ENCODE results near the gene TTC9C. TPM values are rescaled to one million over a fixed set of nuclear protein-coding genes. Genes with fewer than 3 reads are reported as not detected.

Gene TTC9C
- polyA plus RNA-seq, 4 donors, result 13.5 to 36.9 (median 31.4) TPM

DNA sequence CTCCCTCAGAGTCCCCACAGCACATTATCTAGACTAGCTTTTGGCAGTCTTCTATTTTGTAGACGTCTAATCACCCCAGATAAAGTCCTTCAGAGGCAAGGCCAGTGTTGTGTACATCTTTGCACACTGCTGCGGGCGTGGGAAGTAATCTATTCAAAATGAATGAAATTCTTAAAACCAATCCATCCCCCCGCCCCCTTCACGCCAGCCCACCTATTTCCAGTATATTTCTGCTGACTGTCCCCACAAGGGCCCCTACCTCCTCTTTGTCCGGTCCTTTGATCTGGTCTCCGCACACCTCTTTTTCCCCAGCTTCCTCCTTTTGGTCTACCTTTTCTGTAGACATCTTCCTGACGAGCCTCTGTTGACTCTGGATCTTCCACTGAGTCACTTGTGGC lies 21.4 kb upstream of the TTC9C start:
- Histone ChIP-seq H3K27me3 (ENCODE audit: control insufficient read depth in 3 of 3, insufficient read depth in 3 of 3, low read length in 3 of 3) (no peaks in the 10 kb centered on the region), H3K9me3 (ENCODE audit: control insufficient read depth in 2 of 2, insufficient read depth in 1 of 2, low read depth in 1 of 2, low read length in 1 of 2) (no peaks in the 10 kb centered on the region), H3K4me3 (ENCODE audit: low read depth in 1 of 3, low read length in 3 of 3) (peak overlapping the region in 1 of 3 donors; percentile 82), H3K36me3 (ENCODE audit: control insufficient read depth in 3 of 3, insufficient read depth in 2 of 3, low read depth in 1 of 3, low read length in 3 of 3) (peaks cover 0 to 46% (median 0%) of the 10 kb centered on the region in 3 donors), H3K27ac (ENCODE audit: low read depth in 1 of 3, low read length in 2 of 3) (peak overlapping the region in 2 of 3 donors; percentile 72 to 83), H3K4me1 (ENCODE audit: control insufficient read depth in 3 of 3, insufficient read depth in 2 of 3, low read depth in 1 of 3, low read length in 2 of 3) (peaks cover 6 to 48% (median 10%) of the 10 kb centered on the region in 3 donors)
- DNase-seq (no peak), FAIRE-seq (no peak)
- 77 to 84% (median 80%) methylated on average over 8 of the region's 8 CpGs for WGBS, 3 donors

DNA sequence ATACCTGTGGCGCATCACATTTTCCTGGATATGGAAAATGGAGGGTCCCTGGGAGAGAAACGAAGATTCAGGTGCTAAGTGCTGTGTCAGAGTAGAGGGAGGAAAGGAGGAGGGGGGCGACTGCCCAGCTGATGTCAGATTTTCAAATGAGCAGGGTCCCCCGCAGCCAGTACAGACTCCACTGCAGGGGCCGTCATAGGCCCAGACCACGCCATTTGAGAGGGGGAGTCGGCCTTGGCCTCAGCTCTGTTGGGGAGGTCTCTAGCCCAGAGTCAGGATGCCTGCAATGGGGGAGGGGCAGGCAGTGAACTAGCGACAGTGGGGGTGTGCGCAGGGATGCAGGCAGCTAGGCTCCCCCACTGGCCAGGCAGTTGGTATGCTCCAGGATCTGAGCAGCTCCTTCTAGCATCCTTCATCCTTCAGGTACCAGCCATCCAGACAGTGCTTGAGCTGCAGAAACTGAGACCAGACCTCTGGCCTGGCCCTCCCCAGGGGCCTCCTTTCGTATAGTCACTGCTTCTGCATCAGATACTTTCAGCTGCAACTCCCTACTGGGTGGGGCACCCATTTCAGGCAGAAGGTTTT lies 20.9 kb upstream of the TTC9C start, which contains the start of the genes BSCL2 and GNG3:
TSS of gene BSCL2 (minus strand) at position 148 of the 585 bp plus-strand sequence. CDS start 229 bp downstream, outside the sequence.
TSS of gene GNG3 (plus strand) at position 400 of the 585 bp plus-strand sequence. CDS start 620 bp downstream, outside the sequence.
- 81 to 86% (median 83%) methylated on average over 10 of the region's 10 CpGs for WGBS, 3 donors
- Histone ChIP-seq H3K36me3 (ENCODE audit: control insufficient read depth in 3 of 3, insufficient read depth in 2 of 3, low read depth in 1 of 3, low read length in 3 of 3) (peaks cover 0 to 46% (median 0%) of the 10 kb centered on the region in 3 donors), H3K4me1 (ENCODE audit: control insufficient read depth in 3 of 3, insufficient read depth in 2 of 3, low read depth in 1 of 3, low read length in 2 of 3) (peaks cover 6 to 53% (median 10%) of the 10 kb centered on the region in 3 donors), H3K27ac (ENCODE audit: low read depth in 1 of 3, low read length in 2 of 3) (peak within 1 kb of the TSS; percentile 20 to 98 (median 78)), H3K4me3 (ENCODE audit: low read depth in 1 of 3, low read length in 3 of 3) (peak within 1 kb of the TSS in 2 of 3 donors; percentile 44 to 82), H3K9me3 (ENCODE audit: control insufficient read depth in 2 of 2, insufficient read depth in 1 of 2, low read depth in 1 of 2, low read length in 1 of 2) (no peaks in the 10 kb centered on the region), H3K27me3 (ENCODE audit: control insufficient read depth in 3 of 3, insufficient read depth in 3 of 3, low read length in 3 of 3) (no peaks in the 10 kb centered on the region)
- FAIRE-seq (no peak), DNase-seq (no peak)

DNA sequence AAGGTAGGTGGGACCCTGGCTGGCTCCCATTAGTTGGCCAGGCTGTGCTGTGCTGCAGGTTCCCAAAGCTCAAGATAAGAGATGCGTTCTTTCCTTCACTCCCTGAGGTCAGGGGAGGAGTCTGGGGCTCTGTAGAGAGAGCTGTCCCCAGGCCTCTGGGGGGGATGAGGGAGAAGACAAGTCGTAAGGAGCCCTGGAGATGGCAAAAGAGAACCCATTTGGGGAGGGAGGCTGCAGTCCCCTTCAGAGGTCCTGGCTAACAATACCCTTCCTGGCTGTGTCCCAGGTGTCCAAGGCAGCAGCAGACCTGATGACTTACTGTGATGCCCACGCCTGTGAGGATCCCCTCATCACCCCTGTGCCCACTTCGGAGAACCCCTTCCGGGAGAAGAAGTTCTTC lies 19.9 kb upstream of the TTC9C start:
- no peaks in the 10 kb centered on the region for H3K27me3 ChIP-seq (ENCODE audit: control insufficient read depth in 3 of 3, insufficient read depth in 3 of 3, low read length in 3 of 3)
- FAIRE-seq (no peak), DNase-seq (no peak)
- peak overlapping the region; percentile 78 to 98 (median 78) for H3K27ac ChIP-seq (ENCODE audit: low read depth in 1 of 3, low read length in 2 of 3)
- 62 to 75% (median 70%) methylated on average over 5 of the region's 5 CpGs for WGBS, 3 donors
- peaks cover 0 to 44% (median 0%) of the 10 kb centered on the region in 3 donors for H3K36me3 ChIP-seq (ENCODE audit: control insufficient read depth in 3 of 3, insufficient read depth in 2 of 3, low read depth in 1 of 3, low read length in 3 of 3)
- no peaks in the 10 kb centered on the region for H3K9me3 ChIP-seq (ENCODE audit: control insufficient read depth in 2 of 2, insufficient read depth in 1 of 2, low read depth in 1 of 2, low read length in 1 of 2)
- peaks cover 10 to 61% (median 10%) of the 10 kb centered on the region in 3 donors for H3K4me1 ChIP-seq (ENCODE audit: control insufficient read depth in 3 of 3, insufficient read depth in 2 of 3, low read depth in 1 of 3, low read length in 2 of 3)
- peak overlapping the region in 2 of 3 donors; percentile 44 to 48 for H3K4me3 ChIP-seq (ENCODE audit: low read depth in 1 of 3, low read length in 3 of 3)

DNA sequence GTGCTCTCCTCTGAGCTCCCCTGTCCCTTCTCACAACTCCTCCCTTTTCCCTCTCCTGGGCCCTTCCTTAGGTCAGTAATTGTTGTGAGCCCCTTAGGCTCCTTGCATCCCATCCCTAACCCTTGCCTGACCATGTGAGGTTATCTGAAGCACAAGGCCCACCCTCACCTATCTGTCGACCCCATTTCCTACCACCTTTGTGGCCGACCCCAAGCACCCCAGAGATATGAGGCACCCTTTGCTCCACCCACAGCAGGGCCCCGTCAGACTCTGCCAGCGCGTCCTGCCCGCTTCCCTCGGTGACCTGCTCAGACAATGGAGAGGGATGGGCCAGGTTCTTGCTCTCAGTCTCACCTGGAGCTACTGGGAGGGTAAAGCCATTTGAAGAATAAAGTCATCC lies 19.5 kb upstream of the TTC9C start:
- peaks cover 0 to 42% (median 0%) of the 10 kb centered on the region in 3 donors for H3K36me3 ChIP-seq (ENCODE audit: control insufficient read depth in 3 of 3, insufficient read depth in 2 of 3, low read depth in 1 of 3, low read length in 3 of 3)
- peak in 1 of 2 donors; percentile 53 for DNase-seq
- no peak for FAIRE-seq
- H3K27me3 ChIP-seq (ENCODE audit: control insufficient read depth in 3 of 3, insufficient read depth in 3 of 3, low read length in 3 of 3), result no peaks in the 10 kb centered on the region
- H3K27ac ChIP-seq (ENCODE audit: low read depth in 1 of 3, low read length in 2 of 3), result peak overlapping the region; percentile 78 to 98 (median 78)
- WGBS, 3 donors, result 0 to 2% (median 0%) methylated on average over 7 of the region's 7 CpGs
- peak overlapping the region; percentile 41 to 48 (median 44) for H3K4me3 ChIP-seq (ENCODE audit: low read depth in 1 of 3, low read length in 3 of 3)
- peaks cover 10 to 61% (median 10%) of the 10 kb centered on the region in 3 donors for H3K4me1 ChIP-seq (ENCODE audit: control insufficient read depth in 3 of 3, insufficient read depth in 2 of 3, low read depth in 1 of 3, low read length in 2 of 3)
- H3K9me3 ChIP-seq (ENCODE audit: control insufficient read depth in 2 of 2, insufficient read depth in 1 of 2, low read depth in 1 of 2, low read length in 1 of 2), result no peaks in the 10 kb centered on the region

DNA sequence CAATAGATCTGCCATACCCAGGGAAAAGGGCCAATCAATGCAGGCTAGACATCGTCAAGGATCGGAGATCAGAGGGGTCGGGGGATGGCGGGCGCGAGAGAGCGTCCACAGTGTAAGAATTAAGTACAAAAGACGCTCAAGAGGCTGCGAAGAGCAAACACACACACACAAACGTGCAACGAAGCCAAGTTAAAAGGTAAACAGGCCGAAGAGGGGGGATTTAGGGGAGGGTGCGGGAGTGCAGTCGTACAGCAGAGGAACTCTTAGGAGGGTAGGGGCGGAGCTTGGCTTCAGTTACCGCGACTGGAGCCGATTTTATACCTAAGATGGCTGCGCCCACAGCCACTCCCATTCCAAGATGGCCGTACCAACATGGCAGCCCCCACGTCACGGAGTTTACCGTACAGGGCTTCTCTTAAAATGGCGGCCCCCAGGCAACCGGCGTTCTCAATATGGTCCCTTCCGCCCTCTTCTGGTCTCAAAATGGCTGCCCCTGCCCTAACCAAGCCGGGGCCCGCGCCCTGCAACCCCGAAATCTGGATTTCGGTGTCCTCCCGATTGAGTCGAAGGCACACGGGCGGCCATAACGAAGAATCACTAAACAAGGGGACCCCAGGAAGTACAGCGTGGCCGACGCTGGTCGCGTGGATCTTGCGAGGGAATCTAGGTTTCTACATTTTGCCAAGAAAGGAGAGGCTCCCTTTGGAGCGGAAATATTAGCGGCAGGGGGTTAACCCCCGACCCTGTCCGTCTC lies 18.9 kb upstream of the TTC9C start:
- H3K36me3 ChIP-seq (ENCODE audit: control insufficient read depth in 3 of 3, insufficient read depth in 2 of 3, low read depth in 1 of 3, low read length in 3 of 3), result peaks cover 5 to 47% (median 5%) of the 10 kb centered on the region in 3 donors
- H3K4me1 ChIP-seq (ENCODE audit: control insufficient read depth in 3 of 3, insufficient read depth in 2 of 3, low read depth in 1 of 3, low read length in 2 of 3), result peaks cover 10 to 66% (median 14%) of the 10 kb centered on the region in 3 donors
- FAIRE-seq (no peak), DNase-seq (peak; percentile 98)
- no peaks in the 10 kb centered on the region for H3K27me3 ChIP-seq (ENCODE audit: control insufficient read depth in 3 of 3, insufficient read depth in 3 of 3, low read length in 3 of 3)
- peak overlapping the region; percentile 78 to 98 (median 94) for H3K27ac ChIP-seq (ENCODE audit: low read depth in 1 of 3, low read length in 2 of 3)
- peak overlapping the region; percentile 48 to 50 (median 48) for H3K4me3 ChIP-seq (ENCODE audit: low read depth in 1 of 3, low read length in 3 of 3)
- no peaks in the 10 kb centered on the region for H3K9me3 ChIP-seq (ENCODE audit: control insufficient read depth in 2 of 2, insufficient read depth in 1 of 2, low read depth in 1 of 2, low read length in 1 of 2)
- 1 to 2% (median 1%) methylated on average over 47 of the region's 47 CpGs for WGBS, 3 donors

DNA sequence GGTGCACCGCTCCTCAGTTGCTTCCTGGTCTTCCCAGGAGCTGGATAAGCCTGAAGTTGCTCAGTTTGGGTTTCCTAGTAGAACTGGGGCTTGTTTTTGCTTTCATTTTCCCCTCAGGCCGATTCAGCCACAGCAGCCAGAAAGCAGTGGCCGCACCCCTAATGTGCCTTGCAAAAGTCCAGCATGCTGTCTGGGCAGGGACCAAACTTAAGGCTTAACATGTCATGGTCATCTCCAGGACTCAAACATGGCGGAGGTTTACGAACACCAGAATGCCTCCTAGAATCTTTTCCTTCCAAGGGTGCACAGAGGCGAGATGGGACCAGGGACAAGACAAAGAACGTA lies 18.3 kb upstream of the TTC9C start:
- FAIRE-seq, result no peak
- WGBS, 3 donors, result 50 to 58% (median 56%) methylated on average over 7 of the region's 7 CpGs

DNA sequence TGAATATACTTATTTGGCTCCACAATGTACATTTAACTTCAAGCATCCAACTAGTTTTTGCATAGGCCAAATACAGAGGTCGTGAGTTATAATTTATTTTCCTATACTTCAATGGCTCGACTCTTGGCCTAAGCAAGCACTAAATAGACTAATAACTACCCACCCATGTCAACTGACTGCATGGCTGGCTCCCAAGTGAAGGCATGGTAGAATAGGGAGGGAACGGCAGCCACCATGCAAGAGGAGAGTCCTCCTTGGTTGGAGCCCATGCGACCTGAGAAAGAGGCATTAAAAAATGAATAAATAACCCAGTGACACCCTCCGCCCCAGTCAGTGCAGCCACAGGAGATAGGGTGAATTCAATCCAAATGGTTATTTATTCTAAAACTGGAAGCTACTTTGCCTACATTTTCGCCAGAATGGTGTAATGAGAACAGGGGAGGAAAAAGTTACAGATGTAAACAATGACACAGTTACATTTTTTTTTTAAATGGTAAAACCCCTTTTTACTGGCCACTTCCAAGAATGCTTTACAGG lies 15.9 kb upstream of the TTC9C start:
- Histone ChIP-seq H3K27ac (ENCODE audit: low read depth in 1 of 3, low read length in 2 of 3) (peak overlapping the region; percentile 5 to 81 (median 54)), H3K4me3 (ENCODE audit: low read depth in 1 of 3, low read length in 3 of 3) (no peak overlapping the region), H3K9me3 (ENCODE audit: control insufficient read depth in 2 of 2, insufficient read depth in 1 of 2, low read depth in 1 of 2, low read length in 1 of 2) (no peaks in the 10 kb centered on the region), H3K36me3 (ENCODE audit: control insufficient read depth in 3 of 3, insufficient read depth in 2 of 3, low read depth in 1 of 3, low read length in 3 of 3) (peaks cover 20 to 55% (median 25%) of the 10 kb centered on the region in 3 donors), H3K27me3 (ENCODE audit: control insufficient read depth in 3 of 3, insufficient read depth in 3 of 3, low read length in 3 of 3) (no peaks in the 10 kb centered on the region), H3K4me1 (ENCODE audit: control insufficient read depth in 3 of 3, insufficient read depth in 2 of 3, low read depth in 1 of 3, low read length in 2 of 3) (peaks cover 10 to 63% (median 16%) of the 10 kb centered on the region in 3 donors)
- no peak for FAIRE-seq
- no peak for DNase-seq
- 78% methylated on average over 6 of the region's 6 CpGs for WGBS, 3 donors

More for the DNA sequence above, 18.3 kb upstream of the TTC9C start:
- H3K36me3 ChIP-seq (ENCODE audit: control insufficient read depth in 3 of 3, insufficient read depth in 2 of 3, low read depth in 1 of 3, low read length in 3 of 3), result peaks cover 5 to 51% (median 7%) of the 10 kb centered on the region in 3 donors
- peak overlapping the region; percentile 78 to 98 (median 94) for H3K27ac ChIP-seq (ENCODE audit: low read depth in 1 of 3, low read length in 2 of 3)
- H3K9me3 ChIP-seq (ENCODE audit: control insufficient read depth in 2 of 2, insufficient read depth in 1 of 2, low read depth in 1 of 2, low read length in 1 of 2), result no peaks in the 10 kb centered on the region
- peaks cover 10 to 66% (median 14%) of the 10 kb centered on the region in 3 donors for H3K4me1 ChIP-seq (ENCODE audit: control insufficient read depth in 3 of 3, insufficient read depth in 2 of 3, low read depth in 1 of 3, low read length in 2 of 3)
- peak overlapping the region; percentile 48 to 50 (median 48) for H3K4me3 ChIP-seq (ENCODE audit: low read depth in 1 of 3, low read length in 3 of 3)
- peak in 1 of 2 donors; percentile 59 for DNase-seq
- no peaks in the 10 kb centered on the region for H3K27me3 ChIP-seq (ENCODE audit: control insufficient read depth in 3 of 3, insufficient read depth in 3 of 3, low read length in 3 of 3)

DNA sequence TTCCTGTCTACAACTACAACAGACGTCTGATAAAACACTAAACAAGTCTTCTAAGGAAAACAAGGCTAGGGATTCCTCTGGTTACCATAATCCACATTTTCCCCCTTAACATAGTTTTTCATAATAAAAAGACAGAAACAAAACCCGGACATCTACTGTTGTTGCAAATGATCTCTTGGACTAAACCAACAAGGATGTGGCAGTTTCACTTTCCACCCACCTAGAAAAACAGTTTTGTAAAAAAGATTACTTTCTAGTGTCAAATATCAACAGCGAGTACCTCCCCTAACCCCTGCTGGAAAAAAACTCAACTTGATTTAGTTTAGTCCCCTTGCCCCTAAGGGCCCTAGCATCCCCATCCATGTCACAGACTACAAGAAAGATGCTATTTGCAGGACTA lies 15.4 kb upstream of the TTC9C start:
- H3K4me1 ChIP-seq (ENCODE audit: control insufficient read depth in 3 of 3, insufficient read depth in 2 of 3, low read depth in 1 of 3, low read length in 2 of 3), result peaks cover 10 to 62% (median 16%) of the 10 kb centered on the region in 3 donors
- H3K4me3 ChIP-seq (ENCODE audit: low read depth in 1 of 3, low read length in 3 of 3), result no peak overlapping the region
- DNase-seq (peak in 1 of 2 donors; percentile 41), FAIRE-seq (no peak)
- 17 to 33% (median 26%) methylated on average over 3 of the region's 3 CpGs for WGBS, 3 donors
- H3K36me3 ChIP-seq (ENCODE audit: control insufficient read depth in 3 of 3, insufficient read depth in 2 of 3, low read depth in 1 of 3, low read length in 3 of 3), result peaks cover 23 to 55% (median 28%) of the 10 kb centered on the region in 3 donors
- H3K27ac ChIP-seq (ENCODE audit: low read depth in 1 of 3, low read length in 2 of 3), result peak overlapping the region; percentile 54 to 91 (median 81)
- no peaks in the 10 kb centered on the region for H3K9me3 ChIP-seq (ENCODE audit: control insufficient read depth in 2 of 2, insufficient read depth in 1 of 2, low read depth in 1 of 2, low read length in 1 of 2)
- H3K27me3 ChIP-seq (ENCODE audit: control insufficient read depth in 3 of 3, insufficient read depth in 3 of 3, low read length in 3 of 3), result no peaks in the 10 kb centered on the region
